GM21447 (cell line): ENCODE measurements around the gene LENG8.
"Not testable (repeated sequence)": the region's sequence is repeated elsewhere in the genome, so short reads cannot be mapped to it uniquely, and the experiment has no call there.

ENCODE experiments used
- ATAC-seq: cut with Tn5 transposase; IDR thresholded peaks from one replicate; pipeline ENCODE4 v1.9.1; 2021; ENCODE audit not compliant: unreplicated experiment

Gene LENG8

DNA sequence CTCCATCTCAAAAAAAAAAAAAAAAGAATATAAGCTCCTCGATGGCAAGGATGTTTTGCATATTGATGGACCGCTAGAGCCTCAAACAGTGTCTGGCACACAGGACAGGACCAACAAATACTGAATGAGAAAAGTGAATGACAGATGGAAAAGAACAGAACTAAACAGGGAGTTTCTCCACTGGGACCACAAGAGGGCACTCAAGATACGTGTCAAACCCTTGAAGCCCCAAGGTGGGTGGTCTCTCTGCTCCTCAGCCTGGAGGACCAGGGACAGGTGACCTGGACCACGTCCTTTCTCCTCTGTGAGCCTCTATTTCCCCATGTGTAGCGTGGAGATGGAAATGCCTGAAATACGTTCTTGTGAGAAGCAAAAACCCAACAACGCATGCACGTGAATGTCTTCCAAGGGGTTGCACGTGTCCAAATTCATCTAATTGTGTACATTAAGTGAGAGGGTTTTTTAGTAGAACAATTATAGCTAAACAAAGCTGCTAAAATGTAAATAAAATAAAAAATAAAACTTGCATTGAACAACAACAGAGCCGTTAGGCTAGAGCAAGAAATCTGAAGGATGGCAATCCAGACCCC is 29.8 kb downstream of the LENG8 start:
- no peak for ATAC-seq

DNA sequence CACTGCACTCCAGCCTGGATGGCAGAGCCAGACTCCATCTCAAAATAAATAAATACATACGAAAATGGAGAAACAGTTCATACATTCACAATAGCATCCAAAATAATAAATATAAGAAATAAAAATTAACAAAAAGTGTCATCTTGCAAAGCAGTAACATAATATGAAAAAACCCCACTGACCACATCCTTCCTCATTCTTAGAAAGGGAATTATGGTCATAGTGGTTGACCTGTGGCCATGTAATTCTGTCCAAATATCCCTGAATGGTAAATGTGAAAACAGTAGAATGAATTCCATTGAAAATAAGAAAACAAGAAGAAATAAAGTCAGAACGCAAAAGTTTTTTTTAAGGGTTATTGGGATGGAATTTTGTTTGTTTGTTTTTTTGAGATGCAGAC is 31.1 kb downstream of the LENG8 start:
- ATAC-seq = no peak

DNA sequence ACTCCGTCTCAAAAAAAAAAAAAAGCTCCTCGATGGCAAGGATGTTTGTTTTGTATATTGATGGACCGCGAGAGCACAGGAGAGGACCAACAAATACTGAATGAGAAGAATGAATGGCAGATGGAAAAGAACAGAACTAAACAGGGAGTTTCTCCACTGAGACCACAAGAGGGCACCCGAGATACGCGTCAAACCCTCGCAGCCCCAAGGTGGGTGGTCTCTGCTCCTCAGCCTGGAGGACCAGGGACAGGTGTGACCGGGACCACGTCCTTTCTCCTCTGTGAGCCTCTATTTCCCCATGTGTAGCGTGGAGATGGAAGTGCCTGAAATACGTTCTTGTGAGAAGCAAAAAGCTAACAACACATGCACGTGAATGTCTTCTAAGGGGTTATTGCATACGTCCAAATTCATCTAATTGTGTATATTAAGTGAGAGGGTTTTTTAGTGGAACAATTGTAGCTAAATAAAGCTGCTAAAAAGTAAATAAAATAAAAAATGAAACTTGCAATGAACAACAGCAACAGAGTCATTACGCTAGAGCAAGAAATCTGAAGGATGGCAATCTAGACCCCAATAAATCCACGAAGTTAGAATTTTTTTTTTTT is 32.4 kb downstream of the LENG8 start:
- ATAC-seq = no peak

DNA sequence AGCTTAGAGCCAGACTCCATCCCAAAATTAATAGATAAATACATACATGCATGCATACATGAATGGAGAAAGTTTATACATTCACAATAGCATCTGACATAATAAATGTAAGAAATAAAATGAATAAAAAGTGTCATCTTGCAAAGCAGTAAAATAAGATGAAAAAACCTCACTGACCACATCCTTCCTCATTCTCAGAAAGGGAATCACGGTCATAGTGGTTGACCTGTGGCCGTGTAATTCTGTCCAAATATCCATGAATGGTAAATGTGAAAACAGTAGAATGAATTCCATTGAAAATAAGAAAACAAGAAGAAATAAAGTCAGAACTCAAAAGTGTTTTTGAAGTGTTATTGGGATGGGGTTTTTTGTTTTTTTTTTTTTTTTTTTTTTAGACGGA is 33.9 kb downstream of the LENG8 start:
- ATAC-seq = no peak

DNA sequence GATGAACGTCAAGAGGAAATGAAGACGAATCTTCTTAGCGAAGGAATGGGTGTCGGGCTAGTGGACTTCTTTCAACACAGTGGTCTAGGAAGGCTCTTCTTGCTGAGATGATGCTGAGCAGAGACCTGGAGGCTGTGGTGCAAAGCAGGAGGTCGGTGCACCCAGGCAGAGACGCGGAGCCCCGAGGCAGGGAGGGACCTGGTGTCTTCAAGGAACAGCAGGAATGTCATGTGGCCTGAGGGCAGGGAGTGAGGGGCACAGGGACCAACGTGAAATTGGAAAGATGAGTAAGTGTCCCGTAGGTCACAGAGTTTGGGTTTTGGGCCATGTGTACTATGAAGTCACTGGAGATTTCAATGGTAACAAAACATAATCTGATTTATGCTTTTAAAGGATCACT is 35.5 kb downstream of the LENG8 start:
- no peak for ATAC-seq

DNA sequence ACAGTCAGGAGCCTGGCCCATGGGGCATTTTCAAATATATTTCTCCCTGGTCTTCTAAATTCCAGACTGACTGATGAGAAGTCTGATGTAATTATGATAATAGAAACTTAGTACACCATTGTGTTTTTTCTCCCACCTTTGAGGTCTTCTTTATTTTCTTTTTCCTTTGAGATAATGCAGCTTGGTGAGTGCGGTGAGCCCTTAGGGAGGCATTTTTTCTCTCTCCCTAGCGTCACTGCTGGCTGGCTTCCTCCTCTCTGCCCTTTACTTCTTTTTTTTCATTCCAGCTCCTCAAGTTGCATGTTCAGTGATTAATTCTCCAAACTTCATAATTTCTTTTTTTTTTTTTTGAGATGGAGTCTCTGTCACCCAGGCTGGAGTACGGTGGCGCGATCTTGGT is 36.9 kb downstream of the LENG8 start:
- no peak for ATAC-seq

DNA sequence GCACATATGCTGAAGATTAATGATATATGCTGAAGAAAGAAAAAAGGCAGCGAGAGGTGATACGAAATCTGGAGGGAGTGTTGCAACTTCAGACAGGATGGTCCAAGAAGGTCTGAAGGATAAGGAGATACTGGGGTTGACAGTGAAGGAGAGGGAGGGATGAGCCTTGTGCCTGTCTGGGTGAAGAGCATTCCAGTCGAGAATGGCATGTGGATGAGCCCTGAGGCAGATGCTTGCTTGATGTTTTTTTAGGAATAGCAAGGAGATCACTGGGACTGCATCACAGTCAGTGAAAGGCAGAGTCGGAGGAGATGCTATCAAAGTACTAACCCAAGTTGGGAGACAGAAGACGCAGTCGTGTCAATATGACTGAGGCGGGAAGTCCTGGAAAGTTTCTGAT is 40.3 kb downstream of the LENG8 start:
- ATAC-seq = no peak

DNA sequence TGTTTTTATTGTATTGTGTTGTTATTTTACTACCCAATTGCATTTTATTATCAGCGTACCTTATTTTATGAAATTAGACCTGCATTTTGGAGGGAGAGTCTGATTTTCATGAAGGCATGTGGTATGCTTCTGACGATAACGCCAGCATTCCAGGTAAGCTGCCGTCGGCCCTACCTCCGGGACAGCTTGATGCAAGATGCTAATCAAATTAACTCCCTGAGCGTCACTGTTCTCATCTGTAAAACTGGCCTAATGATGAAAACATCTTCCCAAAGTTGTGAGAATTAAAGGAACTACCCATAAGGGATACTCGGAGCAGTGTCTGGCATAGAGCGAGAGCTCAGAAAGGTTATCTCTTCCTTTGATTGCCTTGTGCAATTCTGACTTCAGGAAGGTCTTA is 40.8 kb downstream of the LENG8 start:
- ATAC-seq = no peak

DNA sequence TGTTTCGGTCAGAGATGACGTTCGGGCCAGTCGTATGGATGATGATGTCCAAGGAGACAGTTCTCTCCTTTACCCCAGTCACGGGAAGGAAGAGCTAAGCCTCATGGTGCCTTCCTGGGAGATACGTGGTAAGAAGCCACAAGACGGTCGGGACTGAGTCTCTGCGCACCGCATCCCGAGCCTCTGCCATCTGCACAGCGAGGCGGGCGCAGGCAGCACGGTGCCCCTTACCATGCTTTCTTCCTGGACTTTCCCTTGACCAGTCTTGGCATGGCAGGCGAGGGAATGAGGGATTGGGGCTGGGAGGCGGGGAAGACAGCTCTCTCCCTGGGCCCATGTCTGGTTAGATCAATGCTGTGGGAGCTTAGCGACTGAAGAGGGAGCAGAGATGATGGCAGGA is 43.6 kb downstream of the LENG8 start:
- no peak for ATAC-seq

DNA sequence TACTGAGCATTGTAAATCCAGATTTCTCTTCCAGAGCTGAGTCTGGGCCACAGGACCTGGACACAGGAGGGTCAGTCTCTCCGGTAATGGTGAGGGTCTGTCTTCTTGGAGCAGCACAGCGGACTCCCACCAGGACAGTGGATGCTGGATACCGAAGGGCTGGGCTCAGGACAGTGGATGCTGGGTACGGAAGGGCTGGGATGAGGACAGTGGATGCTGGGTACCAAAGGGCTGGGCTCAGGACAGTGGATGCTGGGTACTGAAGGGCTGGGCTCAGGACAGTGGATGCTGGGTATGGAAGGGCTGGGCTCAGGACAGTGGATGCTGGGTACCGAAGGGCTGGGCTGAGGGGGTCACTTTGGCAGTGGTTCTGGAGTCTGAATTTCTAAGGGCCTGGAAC is 44.1 kb downstream of the LENG8 start:
- not testable (repeated sequence) for ATAC-seq

DNA sequence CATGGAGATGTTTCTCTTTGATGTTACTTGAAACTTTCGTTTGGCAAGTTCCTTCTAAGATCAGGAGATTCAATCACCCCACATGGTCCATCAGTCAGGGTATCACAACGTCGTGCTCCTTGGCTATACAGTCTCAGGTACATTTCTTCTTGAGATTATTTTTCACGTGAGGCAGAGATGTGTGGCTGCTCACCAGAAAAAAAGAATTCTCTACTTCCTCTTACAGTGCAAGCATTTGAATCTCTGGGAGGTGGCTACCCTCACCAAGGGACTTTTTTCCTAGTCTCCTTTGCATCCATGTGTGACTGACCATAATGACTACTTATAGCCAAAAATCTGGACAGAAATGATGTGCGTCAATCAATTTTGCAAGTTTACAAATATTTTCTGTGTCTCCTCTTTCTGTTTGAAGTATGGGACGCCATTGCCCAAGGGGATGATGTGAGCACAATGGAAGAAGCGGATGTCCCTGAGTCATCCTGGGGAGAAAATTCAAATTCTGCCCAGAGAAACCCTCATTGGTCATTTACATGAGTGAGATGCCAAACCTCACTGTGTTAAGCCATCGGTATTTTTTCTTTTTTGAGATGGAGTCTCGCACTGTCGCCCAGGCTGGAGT is 45.1 kb downstream of the LENG8 start:
- ATAC-seq = no peak

DNA sequence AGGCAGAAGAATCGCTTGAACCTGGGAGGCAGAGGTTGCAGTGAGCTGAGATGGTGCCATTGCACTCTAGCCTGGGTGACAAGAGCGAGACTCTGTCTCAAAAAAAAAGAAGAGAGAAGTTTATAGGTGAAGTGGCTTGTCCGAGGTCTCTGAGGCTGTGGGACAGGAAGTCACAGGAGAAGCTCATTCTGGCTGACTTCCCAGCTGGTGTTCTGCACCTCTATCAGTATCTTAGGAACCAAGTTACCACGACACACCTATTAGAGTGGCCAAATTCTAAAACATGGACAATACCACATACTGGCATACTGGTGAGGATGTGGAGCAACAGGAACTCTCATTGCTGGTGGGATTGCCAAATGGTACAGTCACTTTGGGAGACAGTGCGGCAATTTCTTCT is 46.3 kb downstream of the LENG8 start:
- ATAC-seq = not testable (repeated sequence)

DNA sequence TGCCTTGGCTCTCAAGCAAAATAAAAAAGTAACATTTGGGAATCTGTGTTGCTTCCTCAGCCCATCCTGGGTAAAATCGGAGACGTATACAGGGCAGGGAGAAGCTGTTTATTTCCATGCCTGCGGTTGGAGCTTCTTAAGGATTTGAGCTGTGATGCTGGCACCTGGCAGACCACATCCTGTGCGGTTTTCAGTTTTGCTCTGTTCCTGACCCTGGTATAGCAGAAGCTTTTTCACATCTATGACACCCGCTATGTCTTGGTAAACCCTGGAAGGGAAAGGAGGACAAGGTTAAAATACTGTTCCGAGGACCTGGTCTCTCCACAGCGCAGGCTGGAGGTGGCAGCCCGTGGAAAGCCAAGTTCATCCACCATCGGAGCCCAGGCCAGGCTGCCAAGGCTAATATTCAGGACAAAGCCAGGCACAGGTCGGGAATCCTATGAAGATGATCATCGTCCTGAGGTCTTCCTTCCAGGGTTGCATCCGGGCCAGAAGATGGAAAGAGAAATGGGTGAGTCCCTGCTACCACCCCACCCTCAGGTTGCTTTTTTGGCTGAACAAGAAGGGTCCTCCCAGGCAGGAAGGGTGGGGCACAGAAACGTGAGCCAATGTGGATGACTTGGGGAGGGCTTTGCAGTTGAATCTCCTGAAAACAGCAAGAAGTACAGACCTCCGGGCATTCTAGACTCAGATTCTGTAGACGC is 48.9 kb downstream of the LENG8 start:
- not testable (repeated sequence) for ATAC-seq

DNA sequence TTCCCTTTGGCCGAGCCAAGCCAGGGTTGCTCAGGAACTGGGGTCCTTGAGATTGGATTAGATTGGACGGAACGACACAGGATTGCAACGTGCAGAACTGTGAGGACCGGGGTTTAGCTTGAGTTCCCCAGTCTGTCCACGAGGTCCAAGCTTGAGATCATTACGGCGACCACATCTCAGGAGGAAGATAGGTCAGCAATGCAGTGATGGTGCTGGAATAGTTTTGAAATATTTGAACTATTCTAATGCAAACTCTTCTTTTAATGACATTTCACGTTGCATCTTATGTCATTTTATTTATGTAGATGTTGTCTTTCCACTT is 49.4 kb downstream of the LENG8 start:
- ATAC-seq = not testable (repeated sequence)

DNA sequence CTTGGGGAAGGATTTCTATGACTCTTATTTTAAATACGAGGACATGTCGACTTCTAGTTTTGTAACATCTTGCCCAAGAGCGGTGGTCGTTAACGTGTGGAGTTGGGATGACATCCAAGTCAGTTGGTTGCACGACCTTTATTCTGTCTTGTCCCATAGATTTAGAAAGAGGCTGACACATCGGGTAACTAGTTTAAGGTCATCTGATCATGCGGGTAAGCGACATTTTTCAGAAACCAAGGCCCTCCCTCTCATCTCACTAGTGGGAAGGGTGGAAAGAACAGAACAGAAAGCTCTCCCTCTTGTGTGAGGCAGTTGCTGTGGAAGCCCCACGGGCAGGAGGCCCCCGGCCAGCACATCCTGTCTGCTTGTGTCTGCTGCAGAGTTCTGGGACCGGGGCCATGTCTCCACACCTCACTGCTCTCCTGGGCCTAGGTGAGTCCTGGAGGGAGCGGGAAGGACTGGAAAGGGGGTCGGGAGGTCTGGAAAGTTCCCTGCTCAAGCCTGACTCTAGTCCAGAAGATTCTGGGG is 53.6 kb downstream of the LENG8 start, which contains the start of gene LAIR2:
TSS of gene LAIR2 (plus strand) at position 314 of the 531 bp plus-strand sequence. CDS start at position 402, 88 bp downstream.
- no peak for ATAC-seq

DNA sequence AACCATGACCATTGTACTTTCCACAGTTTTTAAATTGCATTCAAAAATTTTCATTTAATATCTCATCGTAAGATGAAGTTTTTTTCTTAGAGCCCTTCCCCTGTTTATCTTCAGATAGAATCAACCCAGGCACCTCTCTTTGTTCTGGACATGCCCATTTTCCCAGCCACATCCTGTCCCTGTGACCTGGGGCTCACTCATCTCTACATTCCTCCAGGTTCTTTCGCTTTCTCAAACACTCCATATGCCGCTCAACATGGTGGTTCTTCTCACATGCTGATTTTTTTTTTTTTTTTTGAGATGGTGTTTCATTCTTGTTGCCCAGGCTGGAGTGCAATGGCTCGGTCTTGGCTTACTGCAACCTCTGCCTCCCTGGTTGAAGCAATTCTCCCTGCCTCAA is 56.5 kb downstream of the LENG8 start:
- not testable (repeated sequence) for ATAC-seq

DNA sequence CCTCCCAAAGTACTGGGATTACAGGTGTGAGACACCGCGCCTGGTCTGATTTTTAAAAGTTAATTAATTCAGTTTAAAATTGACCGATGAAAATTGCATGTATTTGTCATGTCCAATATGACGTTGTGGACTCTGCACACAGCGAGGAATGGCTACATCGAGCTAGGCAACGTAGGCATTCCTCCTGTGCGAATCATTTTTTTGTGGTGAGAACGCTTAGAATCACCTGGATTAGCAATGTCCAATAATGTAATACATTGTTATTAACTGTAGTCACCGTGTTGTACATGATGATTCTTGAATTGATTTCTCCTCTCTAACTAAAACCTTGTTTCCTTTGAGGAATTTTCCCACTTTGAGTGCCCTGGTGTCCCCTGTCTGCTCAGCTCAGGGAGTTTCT is 57.1 kb downstream of the LENG8 start:
- no peak for ATAC-seq

DNA sequence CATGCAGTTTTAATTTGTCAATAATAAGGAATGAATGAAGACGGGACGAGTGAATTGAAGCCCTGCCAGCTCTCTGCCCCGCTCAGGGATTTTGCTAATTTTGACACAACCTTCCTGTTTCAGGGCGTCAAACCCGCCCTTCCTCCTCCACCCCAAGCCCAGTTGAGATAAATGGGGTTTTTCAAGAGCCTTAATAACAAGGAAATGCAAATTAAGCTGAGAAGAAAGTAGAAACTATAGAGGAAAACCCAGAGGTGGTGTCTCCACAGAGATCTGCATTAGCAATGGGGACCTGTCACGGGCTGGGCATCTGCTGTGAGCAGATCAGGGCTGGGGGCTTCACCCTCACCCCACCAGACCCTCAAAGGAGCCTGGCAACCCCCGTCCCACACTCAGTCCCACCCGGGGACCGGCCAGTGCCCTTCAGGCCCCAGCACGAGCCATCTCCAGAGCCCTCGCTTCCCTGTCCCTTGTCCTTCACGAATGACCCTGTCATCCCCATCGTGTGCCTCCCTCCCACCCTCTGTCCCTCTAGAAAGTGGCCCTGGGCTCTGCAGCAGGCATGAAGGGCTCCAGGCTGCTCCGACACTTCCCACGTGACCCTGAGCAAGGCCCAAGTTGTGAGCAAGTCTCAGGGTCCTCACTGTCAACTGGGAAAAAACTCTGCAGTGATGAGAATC is 58.2 kb downstream of the LENG8 start:
- ATAC-seq = not testable (repeated sequence)

DNA sequence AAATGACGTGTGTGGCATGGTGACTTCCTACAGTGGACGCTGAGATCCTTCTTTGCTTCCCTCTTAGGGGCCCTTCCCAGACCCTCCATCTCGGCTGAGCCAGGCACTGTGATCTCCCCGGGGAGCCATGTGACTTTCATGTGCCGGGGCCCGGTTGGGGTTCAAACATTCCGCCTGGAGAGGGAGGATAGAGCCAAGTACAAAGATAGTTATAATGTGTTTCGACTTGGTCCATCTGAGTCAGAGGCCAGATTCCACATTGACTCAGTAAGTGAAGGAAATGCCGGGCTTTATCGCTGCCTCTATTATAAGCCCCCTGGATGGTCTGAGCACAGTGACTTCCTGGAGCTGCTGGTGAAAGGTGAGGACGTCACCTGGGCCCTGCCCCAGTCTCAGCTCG is 58.8 kb downstream of the LENG8 start:
- ATAC-seq = no peak

DNA sequence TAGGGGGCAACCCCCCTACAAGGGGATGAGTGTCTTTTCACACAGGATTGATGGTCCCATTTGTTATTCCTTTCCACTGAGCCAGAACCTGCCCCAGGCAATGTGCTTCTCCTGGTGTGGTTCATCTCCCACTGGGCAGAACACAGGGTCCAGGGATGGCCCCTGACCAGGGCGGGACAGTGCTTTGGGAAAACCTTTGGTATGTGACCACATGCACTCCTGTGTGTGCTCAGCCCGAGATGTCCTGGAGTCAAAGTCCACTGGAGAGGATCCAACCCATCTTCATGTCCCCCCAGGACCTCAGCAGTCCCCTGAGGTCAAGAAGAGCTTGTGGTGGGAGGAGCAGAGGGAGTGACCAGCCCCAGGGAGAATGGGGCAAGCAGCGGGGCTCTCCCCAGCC is 59.5 kb downstream of the LENG8 start:
- not testable (repeated sequence) for ATAC-seq

DNA sequence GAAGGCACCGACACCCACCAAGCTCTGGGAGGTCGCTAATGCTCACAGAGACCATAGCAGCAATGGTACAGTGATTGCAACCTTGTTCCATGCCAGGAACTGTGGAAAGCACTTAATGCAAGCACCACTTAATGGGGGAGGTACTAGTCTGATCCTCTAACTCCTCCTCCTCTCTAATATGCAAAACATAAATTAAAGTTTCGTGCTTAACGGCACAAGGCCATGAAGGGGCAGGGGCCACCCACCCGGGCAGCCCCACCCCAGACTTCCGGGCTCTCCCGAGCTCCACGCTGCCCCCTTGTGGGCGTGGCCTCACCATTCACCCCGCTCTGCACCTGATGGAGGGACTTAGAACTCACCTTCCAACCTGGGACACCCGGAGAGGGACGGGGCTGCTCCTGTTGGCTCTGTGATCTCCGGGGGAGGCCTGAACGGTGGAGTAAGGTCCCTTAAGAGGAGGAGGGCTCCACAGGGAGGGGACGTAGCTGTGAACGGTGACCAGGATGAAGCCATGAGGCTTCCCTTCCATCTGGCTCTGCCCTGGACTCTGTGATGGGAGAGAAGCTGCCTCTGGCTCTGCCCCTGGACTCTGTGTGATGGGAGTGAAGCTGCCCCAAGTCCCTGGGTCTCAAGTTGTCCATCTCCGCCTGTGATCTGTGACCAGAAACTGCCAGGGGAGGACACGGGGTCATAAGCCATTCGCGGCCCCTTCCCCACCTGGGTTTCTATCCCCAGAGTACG is 60.4 kb downstream of the LENG8 start:
- not testable (repeated sequence) for ATAC-seq
